A549 treated with AZD9567 at 1 μM for 4 hours (cell line): Measurements from ENCODE around the gene ZNF582. TPM values are rescaled to one million over a fixed set of nuclear protein-coding genes. Genes with fewer than 3 reads are reported as not detected.

Experiments
- total RNA-seq: library from RNA; stranded (reverse); fragments of 200-300 nt; extraction: Qiagen RNA extraction; gene quantifications from 5 replicates; pipeline ENCODE4 v1.2.3, GENCODE V29; 2022; ENCODE audit not compliant: insufficient read depth

Gene ZNF582
- total RNA-seq, result 0.78 to 1.7 TPM (median 1.2 TPM) in 4 of 5 replicates, not detected in the other

DNA sequence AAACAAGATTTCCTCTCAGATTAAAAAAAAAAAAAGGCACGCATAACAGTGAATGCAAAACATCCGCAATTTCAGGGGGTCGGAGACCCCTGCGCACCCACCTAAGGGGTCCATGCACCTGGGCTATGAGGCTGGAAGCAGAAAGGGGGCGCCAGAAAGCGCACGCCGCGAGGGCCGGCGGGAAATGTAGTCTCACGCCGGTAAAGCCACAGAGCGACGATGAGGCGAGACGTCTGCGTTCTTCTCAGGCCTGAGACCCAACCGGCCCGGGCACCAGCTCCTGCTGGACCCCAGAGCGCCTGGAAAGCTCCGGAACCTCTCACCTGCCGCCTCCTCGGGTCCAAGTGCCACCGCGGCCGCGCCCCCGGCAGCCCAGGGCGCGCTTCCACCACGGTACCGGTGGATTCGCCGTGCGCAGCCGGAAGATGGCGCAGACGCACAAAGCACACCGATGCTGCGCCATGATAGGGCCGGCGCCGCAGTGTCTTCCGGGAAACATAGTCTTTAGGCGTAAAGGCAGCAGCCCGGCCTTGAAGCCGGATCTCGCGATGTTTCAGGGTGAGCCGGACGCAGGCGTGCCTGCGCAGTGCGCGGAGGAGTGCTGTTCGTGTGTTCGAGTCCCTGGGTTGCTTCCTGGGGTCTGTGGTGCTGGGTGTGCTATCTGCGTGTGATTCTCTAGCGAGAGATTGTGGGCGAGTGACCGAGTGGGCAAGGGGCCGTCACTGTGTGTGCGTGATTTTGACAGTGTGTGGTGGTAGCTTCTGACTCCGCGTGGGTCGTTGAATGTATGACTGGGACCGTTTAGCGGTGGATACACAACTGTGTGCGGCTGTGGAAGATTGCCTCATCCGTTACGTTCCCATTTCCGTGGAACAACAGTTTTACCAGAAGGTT is at the start of gene ZNF582:
Gene ZNF582, minus strand, starts transcription at position 416 of the 894 bp plus-strand sequence. CDS start 1,782 bp downstream, outside the sequence.

DNA sequence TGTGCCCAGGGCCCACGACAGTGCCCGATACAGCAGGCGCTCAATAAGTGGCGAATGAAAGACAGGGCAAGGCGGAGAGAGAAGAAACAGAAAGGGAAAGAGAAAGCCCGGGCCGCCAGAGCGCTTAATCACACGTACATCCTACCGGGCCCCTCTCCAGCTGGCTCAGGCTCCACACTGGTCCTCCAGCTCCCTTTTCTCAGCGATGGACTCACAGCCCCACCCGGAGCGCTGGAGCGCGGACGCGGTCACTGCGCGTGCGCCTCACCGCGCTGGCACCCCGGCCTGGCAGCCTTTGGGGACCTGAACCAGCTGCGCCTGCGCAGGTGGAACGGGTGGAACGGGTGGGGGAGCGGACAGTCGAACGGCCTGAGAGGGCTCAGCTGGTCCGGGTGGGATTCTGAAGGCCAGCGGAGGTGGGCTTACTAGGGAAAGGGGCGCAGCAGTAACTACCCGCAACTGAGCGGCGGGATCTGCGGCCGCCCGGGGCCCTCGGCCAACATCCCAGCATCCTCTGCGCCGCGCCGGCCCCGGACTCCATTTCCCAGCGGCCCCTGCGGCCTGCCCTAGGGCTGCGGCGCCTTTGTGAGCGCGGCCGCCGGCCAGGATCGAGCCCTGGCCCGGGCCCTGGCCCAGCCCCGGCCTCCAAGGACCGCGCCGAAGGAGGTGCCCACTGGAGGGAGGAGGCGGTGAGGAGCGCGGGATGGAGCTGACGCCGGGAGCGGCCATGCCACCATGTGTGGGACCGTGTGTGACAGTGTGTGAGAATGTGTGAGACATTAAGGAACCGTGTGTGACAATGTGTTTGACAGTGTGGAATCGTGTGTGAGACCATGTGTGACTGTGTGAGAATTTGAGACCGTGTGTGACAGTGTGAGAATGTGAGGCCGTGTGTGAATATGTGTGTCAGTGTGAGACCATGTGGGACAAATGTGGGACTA is 10.7 kb upstream of the ZNF582 start, which contains the start of gene ZNF583:
Gene ZNF583, plus strand, starts transcription at position 569 of the 941 bp plus-strand sequence. CDS start 2,783 bp downstream, outside the sequence.

Other genes with a start within 250 kb of the ZNF582 start
- not detected in 5 replicates for gene GALP, start 217.5 kb downstream of the ZNF582 start, total RNA-seq
- gene ZSCAN5B, start 195.8 kb downstream of the ZNF582 start, total RNA-seq, result 0.07 TPM in 2 of 5 replicates, not detected in the others
- gene ZSCAN5C, start 191.3 kb downstream of the ZNF582 start, total RNA-seq, result 0.09 TPM in 1 of 5 replicates, not detected in the others
- gene EDDM13, start 120.8 kb downstream of the ZNF582 start, total RNA-seq, result not detected in 5 replicates
- gene ZSCAN5A, start 78.7 kb downstream of the ZNF582 start, total RNA-seq, result 8.6 to 17.8 TPM (median 9.7 TPM) in 5 replicates
- gene ZNF583, start 10.8 kb upstream of the ZNF582 start, total RNA-seq, result 1.1 to 2.2 TPM (median 1.7 TPM) in 5 replicates
- not detected in 5 replicates for gene ZNF667, start 83.8 kb upstream of the ZNF582 start, total RNA-seq
- 0.02 to 0.17 TPM (median 0.04 TPM) in 4 of 5 replicates, not detected in the other for gene ZNF471, start 114.3 kb upstream of the ZNF582 start, total RNA-seq
- gene ZFP28, start 145.4 kb upstream of the ZNF582 start, total RNA-seq, result 2.5 to 4.2 TPM (median 3.8 TPM) in 5 replicates
- 1.2 to 2.0 TPM (median 1.7 TPM) in 5 replicates for gene ZNF470, start 173.9 kb upstream of the ZNF582 start, total RNA-seq
- 10.5 to 12.5 TPM (median 11.6 TPM) in 5 replicates for gene ZNF71, start 201.8 kb upstream of the ZNF582 start, total RNA-seq
- gene SMIM17, start 249.6 kb upstream of the ZNF582 start, total RNA-seq, result 0.11 to 0.22 TPM (median 0.13 TPM) in 4 of 5 replicates, not detected in the other